ENCODE data around the gene GOLGA6L10.
"Not testable (repeated sequence)": the region's sequence is repeated elsewhere in the genome, so short reads cannot be mapped to it uniquely, and the experiment has no call there.

Gene GOLGA6L10

GRCh38 chr15:82338573-82338972, 10.7 kb downstream of the GOLGA6L10 start:
- DNase-seq = not testable (repeated sequence)

GRCh38 chr15:82338053-82338452, 11.2 kb downstream of the GOLGA6L10 start:
- DNase-seq = not testable (repeated sequence)

- not testable (repeated sequence) for DNase-seq
These were observed 12.2 kb downstream of the GOLGA6L10 start for GRCh38 chr15:82337051-82337450.

- not testable (repeated sequence) for DNase-seq
These were observed 13.1 kb downstream of the GOLGA6L10 start for GRCh38 chr15:82336180-82336647.

- not testable (repeated sequence) for DNase-seq
These were observed 14.3 kb downstream of the GOLGA6L10 start for GRCh38 chr15:82335006-82335405.

- not testable (repeated sequence) for DNase-seq
These were observed 14.7 kb downstream of the GOLGA6L10 start for GRCh38 chr15:82334554-82334932.

GRCh38 chr15:82333603-82334553, 15.4 kb downstream of the GOLGA6L10 start:
- DNase-seq = not testable (repeated sequence)

- DNase-seq = not testable (repeated sequence)
These were observed 16.3 kb downstream of the GOLGA6L10 start for GRCh38 chr15:82332711-82333602.

- not testable (repeated sequence) for DNase-seq
These were observed 17.5 kb downstream of the GOLGA6L10 start for GRCh38 chr15:82331576-82332304.

- DNase-seq = not testable (repeated sequence)
These were observed 18.4 kb downstream of the GOLGA6L10 start for GRCh38 chr15:82330921-82331320.

GRCh38 chr15:82329039-82329438, 20.2 kb downstream of the GOLGA6L10 start:
- not testable (repeated sequence) for DNase-seq

GRCh38 chr15:82327372-82327771, 21.9 kb downstream of the GOLGA6L10 start:
- not testable (repeated sequence) for DNase-seq

- DNase-seq = not testable (repeated sequence)
These were observed 22.4 kb downstream of the GOLGA6L10 start for GRCh38 chr15:82326896-82327295.

GRCh38 chr15:82325646-82326045, 23.6 kb downstream of the GOLGA6L10 start:
- DNase-seq = not testable (repeated sequence)

- not testable (repeated sequence) for DNase-seq
These were observed 24.4 kb downstream of the GOLGA6L10 start for GRCh38 chr15:82324831-82325230.

GRCh38 chr15:82322488-82322887, 26.8 kb downstream of the GOLGA6L10 start:
- DNase-seq = not testable (repeated sequence)

GRCh38 chr15:82320861-82321260, 28.4 kb downstream of the GOLGA6L10 start:
- DNase-seq = not testable (repeated sequence)

GRCh38 chr15:82319522-82320278, 29.6 kb downstream of the GOLGA6L10 start:
- not testable (repeated sequence) for DNase-seq

- not testable (repeated sequence) for DNase-seq
These were observed 31.0 kb downstream of the GOLGA6L10 start for GRCh38 chr15:82318281-82318680.

- DNase-seq = not testable (repeated sequence)
These were observed 31.8 kb downstream of the GOLGA6L10 start for GRCh38 chr15:82317516-82317915.

GRCh38 chr15:82317091-82317489, 32.2 kb downstream of the GOLGA6L10 start:
- no peak for DNase-seq
